Measurements from ENCODE around the gene NTHL1.

NTHL1 gene

GRCh38 chr16:2063861-2064260 is 16.2 kb upstream of the NTHL1 start:
- DNase-seq (ENCODE audit: low spot score), result no peak

GRCh38 chr16:2062801-2063200 is 15.2 kb upstream of the NTHL1 start:
- DNase-seq (ENCODE audit: low spot score), result no peak

GRCh38 chr16:2061526-2061925 is 13.9 kb upstream of the NTHL1 start:
- DNase-seq (ENCODE audit: low spot score), result no peak

GRCh38 chr16:2061023-2061422 is 13.4 kb upstream of the NTHL1 start:
- DNase-seq (ENCODE audit: low spot score), result no peak

GRCh38 chr16:2060346-2060745 is 12.7 kb upstream of the NTHL1 start:
- DNase-seq (ENCODE audit: low spot score), result no peak

GRCh38 chr16:2058872-2059271 is 11.2 kb upstream of the NTHL1 start:
- no peak for DNase-seq (ENCODE audit: low spot score)

GRCh38 chr16:2058420-2058819 is 10.8 kb upstream of the NTHL1 start:
- no peak for DNase-seq (ENCODE audit: low spot score)

- DNase-seq (ENCODE audit: low spot score), result no peak
Measured at GRCh38 chr16:2057438-2057837, 9.8 kb upstream of the NTHL1 start.

- DNase-seq (ENCODE audit: low spot score), result no peak
Measured at GRCh38 chr16:2056681-2057407, 9.2 kb upstream of the NTHL1 start.

GRCh38 chr16:2056077-2056476 is 8.4 kb upstream of the NTHL1 start:
- no peak for DNase-seq (ENCODE audit: low spot score)

GRCh38 chr16:2054543-2055245 is 7.1 kb upstream of the NTHL1 start:
- DNase-seq (ENCODE audit: low spot score), result no peak

GRCh38 chr16:2053897-2054296 is 6.3 kb upstream of the NTHL1 start:
- no peak for DNase-seq (ENCODE audit: low spot score)

- DNase-seq (ENCODE audit: low spot score), result no peak
Measured at GRCh38 chr16:2053211-2053610, 5.6 kb upstream of the NTHL1 start.

GRCh38 chr16:2048116-2048543 is 496 bp upstream of the NTHL1 start:
- DNase-seq (ENCODE audit: low spot score), result no peak

- DNase-seq (ENCODE audit: low spot score), result no peak
Measured at GRCh38 chr16:2046893-2047329, 723 bp downstream of the NTHL1 start.

GRCh38 chr16:2045965-2046892 is 1.4 kb downstream of the NTHL1 start:
- no peak for DNase-seq (ENCODE audit: low spot score)

- no peak for DNase-seq (ENCODE audit: low spot score)
Measured at GRCh38 chr16:2044541-2044940, 3.1 kb downstream of the NTHL1 start.

- DNase-seq (ENCODE audit: low spot score), result no peak
Measured at GRCh38 chr16:2043667-2044451, 3.8 kb downstream of the NTHL1 start.

GRCh38 chr16:2042986-2043666 is 4.5 kb downstream of the NTHL1 start:
- DNase-seq (ENCODE audit: low spot score), result no peak

- DNase-seq (ENCODE audit: low spot score), result no peak
Measured at GRCh38 chr16:2042171-2042985, 5.3 kb downstream of the NTHL1 start.

All from CD4-positive, alpha-beta T cell treated with Interleukin-2 at 100 ng/mL for 4 hours (primary cell).